Spleen (tissue), 7 donors: ENCODE data around the gene C2CD2.

Source experiments
- CTCF ChIP-seq, 11 experiments: fragments of 200-600 bp in 7 of 11; fragments of 450-650 bp in 4 of 11; sonication (generic) in 4 of 11; IDR thresholded peaks in 8 of 11; conservative IDR thresholded peaks in 3 of 11; 1 replicate in 7 of 11; 2 replicates in 4 of 11; pipeline versions ENCODE4 v1.4.0 to v1.8.0; 2016 to 2021; ENCODE audit warnings: antibody characterized with exemption in 11 of 11, inconsistent platforms in 4 of 11, mild to moderate bottlenecking in 1 of 11
- POLR2A ChIP-seq, 3 donors: fragments of 450-650 bp; IDR thresholded peaks; one replicate each; pipeline ENCODE4 v1.5.1; 2017; ENCODE audit warnings: antibody characterized with exemption in 3 of 3, mild to moderate bottlenecking in 1 of 3
- donor health status: DM: no; HTN: no; CAD: no; lungs with moderate emphysema.
- donor health status: DM: no; HTN: no; CAD: no.
- donor health status: DM: no; HTN: no; CAD: no.

GRCh38 chr21:41924368-41924754, 29.5 kb downstream of the C2CD2 start:
- no peak for TF ChIP-seq CTCF (IDR thresholded peaks at IDR 0.05 in 8 of 11, conservative IDR thresholded peaks at IDR 0.05 in 3 of 11)
- no peak for TF ChIP-seq POLR2A (IDR thresholded peaks at IDR 0.05)
